Epithelial cell of proximal tubule (primary cell): ENCODE data around the gene VIT. TPM values are rescaled to one million over a fixed set of nuclear protein-coding genes. Genes with fewer than 3 reads are reported as not detected.

Source experiments
- DNase-seq: peaks from one replicate; pipeline ENCODE4 v3.0.0-alpha.2; 2011; ENCODE audit warnings: low read depth
- H3K4me3 ChIP-seq: 2 replicates; pipeline ENCODE4 v1.5.1; 2011; ENCODE audit warnings: low read depth, mild to moderate bottlenecking, low read length
- total RNA-seq: library from RNA; depleted of rRNA; stranded (reverse); fragments of >200 nt; gene quantifications from 2 replicates; pipeline ENCODE4 v1.2.3, GENCODE V29; 2015
- TF ChIP-seq, protein P1 (sequence below): conservative IDR thresholded peaks from 2 replicates; pipeline ENCODE4 v1.5.1; 2012; ENCODE audit warnings: low read depth, mild to moderate bottlenecking, low read length

The VIT gene
- total RNA-seq, 1 donor from 2014 or later = not detected

DNA sequence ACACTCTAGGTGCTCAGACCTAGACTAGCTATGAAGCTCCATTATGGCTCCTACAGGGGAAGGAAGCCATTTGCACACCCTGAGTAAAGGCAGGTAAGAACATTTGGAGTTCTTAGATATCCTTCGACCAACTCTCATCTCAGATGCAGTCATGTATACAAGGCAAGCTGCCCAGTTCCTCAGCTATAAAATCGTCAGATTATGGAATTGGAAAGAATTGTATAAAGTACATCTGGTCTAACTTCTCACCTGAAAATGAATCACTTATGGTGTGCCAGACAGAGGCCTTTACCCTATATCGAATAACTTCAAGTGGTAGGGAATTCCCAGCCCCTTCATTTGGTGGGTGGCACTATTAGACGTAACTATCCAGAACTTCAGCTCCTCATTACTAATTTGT, 79.3 kb downstream of the VIT start:
- DNase-seq = no peak
- TF ChIP-seq, protein P1, sequence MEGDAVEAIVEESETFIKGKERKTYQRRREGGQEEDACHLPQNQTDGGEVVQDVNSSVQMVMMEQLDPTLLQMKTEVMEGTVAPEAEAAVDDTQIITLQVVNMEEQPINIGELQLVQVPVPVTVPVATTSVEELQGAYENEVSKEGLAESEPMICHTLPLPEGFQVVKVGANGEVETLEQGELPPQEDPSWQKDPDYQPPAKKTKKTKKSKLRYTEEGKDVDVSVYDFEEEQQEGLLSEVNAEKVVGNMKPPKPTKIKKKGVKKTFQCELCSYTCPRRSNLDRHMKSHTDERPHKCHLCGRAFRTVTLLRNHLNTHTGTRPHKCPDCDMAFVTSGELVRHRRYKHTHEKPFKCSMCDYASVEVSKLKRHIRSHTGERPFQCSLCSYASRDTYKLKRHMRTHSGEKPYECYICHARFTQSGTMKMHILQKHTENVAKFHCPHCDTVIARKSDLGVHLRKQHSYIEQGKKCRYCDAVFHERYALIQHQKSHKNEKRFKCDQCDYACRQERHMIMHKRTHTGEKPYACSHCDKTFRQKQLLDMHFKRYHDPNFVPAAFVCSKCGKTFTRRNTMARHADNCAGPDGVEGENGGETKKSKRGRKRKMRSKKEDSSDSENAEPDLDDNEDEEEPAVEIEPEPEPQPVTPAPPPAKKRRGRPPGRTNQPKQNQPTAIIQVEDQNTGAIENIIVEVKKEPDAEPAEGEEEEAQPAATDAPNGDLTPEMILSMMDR = no peak
- H3K4me3 ChIP-seq = no peak overlapping the region

DNA sequence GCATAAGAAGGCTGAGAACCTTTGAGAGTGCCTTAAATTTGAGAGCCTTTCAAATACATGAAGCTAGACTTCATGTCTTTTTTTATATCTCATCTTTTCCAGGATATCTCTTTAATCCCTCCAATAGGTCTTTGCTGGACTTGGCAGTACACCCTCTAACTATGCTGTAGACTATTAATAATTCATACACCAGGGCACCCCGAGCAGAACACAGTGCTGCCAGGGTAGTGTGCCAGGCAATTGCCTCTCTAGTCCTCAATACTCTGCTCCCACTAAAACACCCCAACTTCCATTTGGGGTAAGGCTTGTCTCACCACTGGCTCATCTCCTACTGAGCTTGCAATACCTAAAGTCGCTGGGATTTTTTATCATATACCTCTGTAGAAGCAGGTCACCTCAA, 80.8 kb downstream of the VIT start:
- DNase-seq = no peak
- no peak overlapping the region for H3K4me3 ChIP-seq
- TF ChIP-seq, protein P1 = no peak

DNA sequence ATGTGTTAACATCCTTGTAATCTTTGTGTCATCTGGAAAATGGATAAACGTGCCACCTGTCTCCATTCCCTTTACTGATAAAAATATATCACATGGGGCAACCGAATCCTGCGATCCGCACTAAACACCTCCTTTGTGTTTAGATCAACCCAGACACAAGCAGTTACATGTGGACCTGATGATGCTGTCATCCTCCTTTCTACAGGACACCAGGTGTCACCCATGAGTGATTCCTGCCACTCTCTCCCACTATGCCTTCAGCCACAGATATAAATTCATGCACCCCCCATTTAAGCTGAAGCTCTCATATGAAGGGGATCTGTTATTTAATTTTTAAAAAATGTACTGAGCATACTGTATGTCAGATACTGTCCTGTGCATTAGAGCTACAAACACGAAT, 81.3 kb downstream of the VIT start:
- H3K4me3 ChIP-seq = no peak overlapping the region
- DNase-seq = no peak
- TF ChIP-seq, protein P1 = no peak

DNA sequence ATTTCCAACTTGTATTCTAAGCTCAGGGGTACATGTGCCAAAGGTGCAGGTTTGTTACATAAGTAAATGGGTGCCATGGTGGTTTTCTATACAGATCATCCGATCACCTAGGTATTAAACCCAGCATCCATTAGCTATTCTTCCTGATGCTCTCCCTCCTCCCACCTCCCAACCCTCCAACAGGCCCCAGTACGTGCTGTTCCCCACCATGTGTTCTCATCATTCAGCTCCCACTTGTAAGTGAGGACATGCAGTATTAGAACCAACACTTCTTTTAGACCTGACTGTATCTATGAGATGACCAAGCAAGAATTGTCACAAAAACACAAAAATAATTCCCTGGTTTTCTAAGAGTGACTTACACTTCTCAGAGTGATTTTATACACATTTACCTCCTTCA, 83.0 kb downstream of the VIT start:
- DNase-seq = no peak
- TF ChIP-seq, protein P1 = no peak
- no peak overlapping the region for H3K4me3 ChIP-seq

DNA sequence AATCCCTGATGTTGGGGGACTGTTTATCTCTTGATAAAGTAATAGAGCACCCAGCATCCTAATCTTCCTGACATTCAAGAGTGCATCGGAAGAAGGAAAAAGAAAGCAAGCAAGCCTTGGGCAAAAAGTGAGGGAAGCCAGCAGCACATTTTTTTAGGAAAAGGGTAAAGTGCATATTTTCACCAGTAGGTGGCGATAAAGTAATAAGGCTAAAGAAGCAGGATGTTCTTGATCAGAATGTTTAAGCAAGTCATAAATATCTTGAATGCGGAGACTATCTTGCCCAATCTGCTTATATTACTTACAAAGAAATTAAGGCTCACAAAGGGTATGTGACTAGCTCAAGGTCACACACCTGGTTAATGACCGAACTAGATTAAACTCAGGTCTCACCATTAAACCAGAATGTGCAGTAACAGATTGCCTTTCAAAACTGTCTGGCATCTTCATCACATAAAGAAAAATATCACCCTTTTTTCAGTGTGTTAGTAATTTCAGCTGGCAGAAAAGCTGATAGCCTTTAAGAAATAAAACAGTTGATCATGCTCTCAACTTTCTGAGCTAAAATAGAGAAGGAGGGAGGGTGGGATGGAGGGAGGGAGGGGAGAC, 83.8 kb downstream of the VIT start:
- DNase-seq = no peak
- TF ChIP-seq, protein P1 = peak; percentile 76
- H3K4me3 ChIP-seq = no peak overlapping the region

DNA sequence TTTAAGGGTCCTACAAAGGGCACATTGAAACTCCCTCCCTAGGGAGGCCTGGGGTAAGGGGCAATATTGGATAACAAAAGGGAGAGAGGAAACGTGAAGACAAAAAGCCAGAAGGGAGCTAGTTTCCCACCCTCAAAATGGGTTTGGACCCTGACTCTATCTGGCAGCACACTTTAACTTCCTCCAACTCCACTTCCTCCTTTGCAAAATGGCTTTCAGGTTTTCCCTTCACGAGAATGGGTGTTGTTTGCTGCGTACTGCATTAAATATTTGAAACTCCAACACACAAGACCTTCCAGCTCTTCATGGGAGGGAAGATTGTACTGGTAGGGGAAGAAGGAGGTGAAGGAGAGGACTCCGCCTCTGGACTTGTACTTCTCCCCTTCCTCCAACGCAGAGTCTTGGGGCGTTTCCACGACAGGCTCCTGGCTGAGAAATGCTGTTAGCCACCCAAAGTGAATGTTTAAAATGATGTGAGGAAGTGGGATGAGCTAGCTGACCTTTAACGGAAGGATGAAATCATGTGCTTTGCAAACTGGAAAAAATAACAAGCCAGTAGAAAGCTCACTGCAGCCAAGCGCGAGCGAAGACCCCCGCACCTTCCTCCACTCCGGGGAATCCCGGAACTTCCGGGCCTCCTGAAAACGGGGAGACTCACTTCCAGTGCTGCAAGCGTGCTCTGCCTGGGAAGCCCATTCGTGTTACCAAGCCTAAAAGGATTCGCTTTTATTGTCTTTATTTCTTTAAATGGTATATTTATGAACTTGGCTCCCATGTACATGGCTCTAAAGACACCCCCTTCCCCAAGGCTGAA, 85.6 kb downstream of the VIT start:
- no peak for DNase-seq
- TF ChIP-seq, protein P1 = no peak
- H3K4me3 ChIP-seq = no peak overlapping the region
